Epithelial cell of esophagus (primary cell): Measurements from ENCODE around the gene HNF4A.
"Not testable (repeated sequence)": the region's sequence is repeated elsewhere in the genome, so short reads cannot be mapped to it uniquely, and the experiment has no call there.

Source experiments
- DNase-seq: peaks from one replicate; pipeline ENCODE4 v3.0.0; 2010; ENCODE audit warnings: low read depth
- H3K4me3 ChIP-seq: 2 replicates; pipeline ENCODE4 v1.5.1; 2011; ENCODE audit warnings: mild to moderate bottlenecking, low read length, control low read depth
- CTCF ChIP-seq: IDR thresholded peaks from 2 replicates; pipeline ENCODE4 v1.5.1; 2011; ENCODE audit warnings: low read depth, mild to moderate bottlenecking, low read length, control low read depth, inconsistent platforms; ENCODE audit not compliant: insufficient read depth; ENCODE audit errors: missing control alignments

HNF4A gene

GRCh38 chr20:44468044-44468782, 112.7 kb downstream of the HNF4A start:
- no peak for DNase-seq
- TF ChIP-seq CTCF, result no peak
- no peak overlapping the region for H3K4me3 ChIP-seq

DNA sequence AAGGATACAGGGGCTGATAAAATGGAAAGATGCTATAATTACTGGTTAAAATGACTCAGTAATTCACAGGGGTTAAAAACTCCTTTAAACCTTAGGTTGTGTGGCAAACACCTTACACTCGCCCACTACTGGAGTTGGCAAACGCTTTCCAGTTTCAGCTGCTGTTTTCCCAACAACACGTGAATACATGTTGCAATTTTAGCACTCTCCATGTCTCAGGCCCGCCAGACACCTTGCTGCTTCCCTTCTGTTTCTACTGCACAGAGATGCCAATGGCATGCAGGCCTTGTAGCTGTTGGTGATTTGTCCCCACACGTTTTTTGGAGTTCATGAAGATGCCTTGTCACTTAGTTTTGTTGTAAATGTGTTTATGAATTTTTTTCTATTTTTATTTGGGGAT, 114.8 kb downstream of the HNF4A start:
- TF ChIP-seq CTCF, result no peak
- no peak for DNase-seq
- no peak overlapping the region for H3K4me3 ChIP-seq

GRCh38 chr20:44471481-44471882, 116.0 kb downstream of the HNF4A start:
- peak; percentile 61 for TF ChIP-seq CTCF

DNA sequence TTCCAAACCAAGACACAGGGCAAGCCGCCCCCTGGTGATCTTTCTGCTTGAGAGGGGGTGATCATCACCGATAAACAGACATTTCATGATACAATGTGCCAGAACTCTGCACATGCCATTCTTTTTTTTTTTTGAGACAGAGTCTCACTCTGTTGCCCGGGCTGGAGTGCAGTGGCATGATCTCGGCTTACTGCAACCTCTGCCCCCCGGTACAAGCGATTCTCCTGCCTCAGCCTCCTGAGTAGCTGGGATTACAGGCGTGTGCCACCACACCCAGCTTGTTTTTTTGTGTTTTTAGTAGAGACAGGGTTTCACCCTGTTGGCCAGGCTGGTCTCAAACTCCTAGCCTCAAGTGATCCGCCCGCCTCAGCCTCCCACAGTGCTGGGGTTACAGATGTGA, 116.8 kb downstream of the HNF4A start:
- not testable (repeated sequence) for H3K4me3 ChIP-seq, DNase-seq

More at GRCh38 chr20:44471481-44471882, 116.0 kb downstream of the HNF4A start:
- peak; percentile 46 for DNase-seq
- H3K4me3 ChIP-seq, result no peak overlapping the region

- H3K4me3 ChIP-seq, result peak overlapping the region; percentile 97
Observed at GRCh38 chr20:44475372-44475693, 119.8 kb downstream of the HNF4A start.

GRCh38 chr20:44475694-44476560, 120.4 kb downstream of the HNF4A start, which contains the start of gene TTPAL:
TTPAL (plus strand) TSS chr20:44475874; CDS start chr20:44480000, 4,126 bp downstream.
- peak; percentile 33 for TF ChIP-seq CTCF
- DNase-seq, result peak; percentile 91
- H3K4me3 ChIP-seq, result peak within 1 kb of the TSS; percentile 97

More at GRCh38 chr20:44475372-44475693, 119.8 kb downstream of the HNF4A start:
- TF ChIP-seq CTCF, result no peak
- no peak for DNase-seq

GRCh38 chr20:44477151-44477550, 121.7 kb downstream of the HNF4A start:
- H3K4me3 ChIP-seq, result no peak overlapping the region
- no peak for TF ChIP-seq CTCF
- peak; percentile 68 for DNase-seq
